DND-41 (cell line): Measurements from ENCODE around the gene BRSK2.

Source experiments
- CTCF ChIP-seq: IDR thresholded peaks from 2 replicates; pipeline ENCODE4 v1.5.1; 2012; ENCODE audit warnings: borderline replicate concordance, low read length, moderate library complexity, mild to moderate bottlenecking; ENCODE audit not compliant: poor library complexity, severe bottlenecking; ENCODE audit errors: extremely low read depth
- EZH2 ChIP-seq: IDR thresholded peaks from 3 replicates; pipeline ENCODE4 v1.6.1; 2012; ENCODE audit warnings: borderline replicate concordance, low read depth, mild to moderate bottlenecking, moderate library complexity, low read length, inconsistent platforms; ENCODE audit not compliant: severe bottlenecking

- TF ChIP-seq CTCF (no peak), EZH2 (no peak)
These were observed 108.5 kb downstream of the BRSK2 start for GRCh38 chr11:1498262-1498661.
